ENCODE data around the gene FRMPD4. TPM values are rescaled to one million over a fixed set of nuclear protein-coding genes. Genes with fewer than 3 reads are reported as not detected.

Gene FRMPD4
- total and polyA plus RNA-seq, 9 donors, result 0.01 to 0.20 (median 0.05) TPM; not detected in 6

DNA sequence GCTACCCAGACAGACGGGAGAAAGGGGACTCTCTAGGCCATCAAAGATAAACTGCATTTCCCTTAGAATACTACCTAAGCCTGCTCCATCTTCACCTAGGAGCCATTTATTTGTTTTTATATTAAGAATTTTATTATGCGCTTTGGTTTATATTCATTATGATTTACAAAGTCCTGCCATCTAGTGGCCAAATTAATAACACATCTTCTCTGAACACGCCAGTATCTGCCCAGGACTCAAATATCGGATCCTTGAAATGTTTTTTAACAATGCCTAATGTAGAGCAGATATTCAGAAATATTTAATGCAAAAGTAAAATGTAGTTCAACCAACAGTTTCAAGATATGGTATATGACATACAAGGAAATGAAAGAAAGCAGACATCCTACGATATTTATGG is 632.2 kb downstream of the FRMPD4 start:
- Histone ChIP-seq H3K27me3 (no peaks in the 10 kb centered on the region), H3K27ac (no peak overlapping the region), H3K4me1 (ENCODE audit: insufficient read depth) (no peaks in the 10 kb centered on the region), H3K9me3 (no peaks in the 10 kb centered on the region), H3K36me3 (no peaks in the 10 kb centered on the region), H3K4me3 (no peak overlapping the region)
- DNase-seq, result no peak
- TF ChIP-seq POLR2A (IDR thresholded peaks at IDR 0.05), result no peak
- TF ChIP-seq, protein P1, sequence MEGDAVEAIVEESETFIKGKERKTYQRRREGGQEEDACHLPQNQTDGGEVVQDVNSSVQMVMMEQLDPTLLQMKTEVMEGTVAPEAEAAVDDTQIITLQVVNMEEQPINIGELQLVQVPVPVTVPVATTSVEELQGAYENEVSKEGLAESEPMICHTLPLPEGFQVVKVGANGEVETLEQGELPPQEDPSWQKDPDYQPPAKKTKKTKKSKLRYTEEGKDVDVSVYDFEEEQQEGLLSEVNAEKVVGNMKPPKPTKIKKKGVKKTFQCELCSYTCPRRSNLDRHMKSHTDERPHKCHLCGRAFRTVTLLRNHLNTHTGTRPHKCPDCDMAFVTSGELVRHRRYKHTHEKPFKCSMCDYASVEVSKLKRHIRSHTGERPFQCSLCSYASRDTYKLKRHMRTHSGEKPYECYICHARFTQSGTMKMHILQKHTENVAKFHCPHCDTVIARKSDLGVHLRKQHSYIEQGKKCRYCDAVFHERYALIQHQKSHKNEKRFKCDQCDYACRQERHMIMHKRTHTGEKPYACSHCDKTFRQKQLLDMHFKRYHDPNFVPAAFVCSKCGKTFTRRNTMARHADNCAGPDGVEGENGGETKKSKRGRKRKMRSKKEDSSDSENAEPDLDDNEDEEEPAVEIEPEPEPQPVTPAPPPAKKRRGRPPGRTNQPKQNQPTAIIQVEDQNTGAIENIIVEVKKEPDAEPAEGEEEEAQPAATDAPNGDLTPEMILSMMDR (IDR thresholded peaks at IDR 0.05), result peak in 1 of 3 donors; percentile 16
- 34 to 37% (median 36%) methylated on average over 5 of the region's 5 CpGs for WGBS, 3 donors
- intact Hi-C loops (cut with DNase I), result no loop called here

DNA sequence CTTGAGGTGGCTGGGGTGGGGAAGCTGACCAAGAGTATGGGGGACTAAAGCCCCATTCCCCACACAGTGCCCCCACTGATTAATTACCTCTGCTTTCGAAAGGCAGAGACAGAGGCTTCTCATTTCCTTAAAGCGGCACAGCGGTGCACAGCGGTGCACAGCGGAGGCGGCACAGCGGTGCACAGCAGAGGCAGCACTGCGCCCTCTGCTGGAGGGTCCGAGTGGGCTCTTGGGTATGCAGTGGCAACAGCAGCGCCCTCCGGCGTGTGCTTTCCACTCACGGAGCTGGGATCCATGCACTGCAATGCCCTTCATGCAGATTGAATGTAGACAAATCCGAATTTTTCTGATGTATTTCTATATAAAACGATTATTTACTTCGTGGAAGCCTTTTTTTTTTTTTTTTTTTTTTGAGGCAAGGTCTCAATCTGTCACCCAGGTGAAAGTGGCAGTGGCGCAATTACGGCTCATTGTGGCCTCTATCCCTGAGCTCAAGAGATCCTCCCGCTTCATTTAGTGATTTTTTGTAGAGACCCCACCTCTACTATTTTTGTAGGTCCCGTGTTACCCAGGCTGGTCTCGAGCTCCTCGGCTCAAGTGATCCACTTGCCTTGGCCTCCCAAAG is 633.3 kb downstream of the FRMPD4 start:
- H3K27me3 ChIP-seq, result no peaks in the 10 kb centered on the region
- WGBS, 3 donors, result 44 to 46% (median 45%) methylated on average over 22 of the region's 22 CpGs
- no peaks in the 10 kb centered on the region for H3K36me3 ChIP-seq
- no peak overlapping the region for H3K4me3 ChIP-seq
- no peaks in the 10 kb centered on the region for H3K9me3 ChIP-seq
- TF ChIP-seq, protein P1 (IDR thresholded peaks at IDR 0.05), result no peak
- no peak for TF ChIP-seq EP300 (IDR thresholded peaks at IDR 0.05)
- TF ChIP-seq POLR2A (IDR thresholded peaks at IDR 0.05), result no peak
- intact Hi-C loops (cut with DNase I), result no loop called here
- no peaks in the 10 kb centered on the region for H3K4me1 ChIP-seq (ENCODE audit: insufficient read depth)
- DNase-seq, result peak in 1 of 5 donors; percentile 47
- no peak overlapping the region for H3K27ac ChIP-seq

Small RNA genes within 50 kb of the gene (small RNA-seq; reads per million reads assigned to genes)
- not detected for gene AC119619.1
- not detected for gene RF00019
- not detected for gene RN7SKP290
